ENCODE measurements around the gene USP12.

Gene USP12

DNA sequence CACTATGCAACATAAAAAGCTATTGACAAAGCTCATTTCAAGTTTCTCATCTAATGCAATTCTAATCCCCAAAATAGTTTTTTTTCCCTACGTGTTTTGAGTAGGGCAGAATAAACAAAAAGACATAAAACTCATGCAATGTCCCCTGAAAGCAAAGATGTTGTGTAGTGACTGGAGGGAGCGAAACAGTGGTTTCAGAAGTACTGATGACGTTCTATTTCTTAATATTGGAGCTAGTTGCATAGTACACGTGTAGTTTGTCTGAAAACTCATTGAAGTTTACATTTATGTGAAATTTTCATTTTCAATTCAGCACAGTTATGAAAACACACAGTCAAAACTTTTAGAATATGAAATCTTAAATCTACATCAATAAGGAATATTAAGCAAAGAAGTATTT, 31.6 kb downstream of the USP12 start:
- no peak for DNase-seq (ENCODE audit: low spot score)
- TF ChIP-seq, protein P1, sequence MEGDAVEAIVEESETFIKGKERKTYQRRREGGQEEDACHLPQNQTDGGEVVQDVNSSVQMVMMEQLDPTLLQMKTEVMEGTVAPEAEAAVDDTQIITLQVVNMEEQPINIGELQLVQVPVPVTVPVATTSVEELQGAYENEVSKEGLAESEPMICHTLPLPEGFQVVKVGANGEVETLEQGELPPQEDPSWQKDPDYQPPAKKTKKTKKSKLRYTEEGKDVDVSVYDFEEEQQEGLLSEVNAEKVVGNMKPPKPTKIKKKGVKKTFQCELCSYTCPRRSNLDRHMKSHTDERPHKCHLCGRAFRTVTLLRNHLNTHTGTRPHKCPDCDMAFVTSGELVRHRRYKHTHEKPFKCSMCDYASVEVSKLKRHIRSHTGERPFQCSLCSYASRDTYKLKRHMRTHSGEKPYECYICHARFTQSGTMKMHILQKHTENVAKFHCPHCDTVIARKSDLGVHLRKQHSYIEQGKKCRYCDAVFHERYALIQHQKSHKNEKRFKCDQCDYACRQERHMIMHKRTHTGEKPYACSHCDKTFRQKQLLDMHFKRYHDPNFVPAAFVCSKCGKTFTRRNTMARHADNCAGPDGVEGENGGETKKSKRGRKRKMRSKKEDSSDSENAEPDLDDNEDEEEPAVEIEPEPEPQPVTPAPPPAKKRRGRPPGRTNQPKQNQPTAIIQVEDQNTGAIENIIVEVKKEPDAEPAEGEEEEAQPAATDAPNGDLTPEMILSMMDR (IDR thresholded peaks at IDR 0.05; ENCODE audit: poor library complexity, severe bottlenecking): no peak
- Histone ChIP-seq H3K4me3 (ENCODE audit: severe bottlenecking) (no peak overlapping the region), H3K27me3 (ENCODE audit: insufficient read depth, poor library complexity, severe bottlenecking) (no peaks in the 10 kb centered on the region), H3K9me3 (ENCODE audit: severe bottlenecking) (peaks cover 3% of the 10 kb centered on the region), H3K27ac (ENCODE audit: poor library complexity, severe bottlenecking) (no peak overlapping the region), H3K4me1 (ENCODE audit: insufficient read depth, poor library complexity, severe bottlenecking) (peaks cover 13% of the 10 kb centered on the region), H3K36me3 (ENCODE audit: low read depth) (no peaks in the 10 kb centered on the region)
- no peak for ATAC-seq (ENCODE audit: low read depth)

DNA sequence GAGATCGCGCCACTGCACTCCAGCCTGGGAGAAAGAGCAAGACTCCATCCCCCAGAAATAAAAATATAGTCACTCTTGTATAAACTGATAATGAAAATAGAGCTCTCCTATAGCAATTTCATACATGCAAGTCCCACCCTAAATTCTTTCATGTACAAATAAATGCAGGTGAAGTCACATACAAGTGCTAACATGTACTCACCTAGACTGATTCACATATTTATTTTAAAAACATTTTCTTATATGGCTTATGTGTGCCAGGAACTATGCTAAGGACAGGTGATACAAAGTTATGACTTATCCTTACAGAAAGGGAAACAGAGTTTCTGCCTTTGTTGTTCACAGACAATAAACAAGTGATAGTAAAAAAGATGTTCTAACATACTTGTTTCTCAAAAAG, 32.0 kb downstream of the USP12 start:
- Histone ChIP-seq H3K27me3 (ENCODE audit: insufficient read depth, poor library complexity, severe bottlenecking) (no peaks in the 10 kb centered on the region), H3K4me3 (ENCODE audit: severe bottlenecking) (no peak overlapping the region), H3K27ac (ENCODE audit: poor library complexity, severe bottlenecking) (no peak overlapping the region), H3K36me3 (ENCODE audit: low read depth) (no peaks in the 10 kb centered on the region), H3K4me1 (ENCODE audit: insufficient read depth, poor library complexity, severe bottlenecking) (peaks cover 13% of the 10 kb centered on the region), H3K9me3 (ENCODE audit: severe bottlenecking) (peaks cover 3% of the 10 kb centered on the region)
- ATAC-seq (ENCODE audit: low read depth): peak; percentile 73
- TF ChIP-seq, protein P1 (IDR thresholded peaks at IDR 0.05; ENCODE audit: poor library complexity, severe bottlenecking): no peak
- no peak for DNase-seq (ENCODE audit: low spot score)

DNA sequence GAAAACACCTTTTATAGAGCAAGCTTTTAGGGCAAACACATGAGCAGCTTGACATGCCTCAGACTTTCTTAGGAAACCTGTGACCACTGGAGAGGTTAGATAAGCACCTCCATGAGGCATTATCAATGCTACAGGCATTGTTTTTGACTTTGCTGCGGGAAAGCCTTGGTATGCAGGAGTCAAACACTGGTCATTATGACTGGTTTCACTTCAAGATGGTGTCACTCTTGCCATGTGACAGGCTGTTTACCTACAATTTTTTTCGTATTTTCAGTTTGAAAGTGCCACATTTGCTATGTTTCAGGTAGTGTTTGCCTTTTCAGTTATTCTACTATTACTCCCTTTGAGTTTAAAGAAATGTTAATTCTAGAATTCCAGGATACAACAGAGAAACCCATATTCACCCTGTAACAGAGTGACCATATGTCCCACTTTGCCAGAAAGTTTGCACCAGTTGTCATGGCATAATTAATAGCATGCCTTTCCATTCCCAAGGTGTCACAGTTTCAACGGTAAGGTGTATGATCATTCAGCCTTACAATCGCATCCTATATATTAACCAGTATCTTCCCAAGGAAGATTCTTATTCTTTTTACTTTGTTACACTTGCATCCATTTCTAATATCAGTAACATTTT, 33.0 kb downstream of the USP12 start:
- Histone ChIP-seq H3K9me3 (ENCODE audit: severe bottlenecking) (peaks cover 3% of the 10 kb centered on the region), H3K36me3 (ENCODE audit: low read depth) (no peaks in the 10 kb centered on the region), H3K4me3 (ENCODE audit: severe bottlenecking) (no peak overlapping the region), H3K4me1 (ENCODE audit: insufficient read depth, poor library complexity, severe bottlenecking) (peaks cover 13% of the 10 kb centered on the region), H3K27me3 (ENCODE audit: insufficient read depth, poor library complexity, severe bottlenecking) (no peaks in the 10 kb centered on the region), H3K27ac (ENCODE audit: poor library complexity, severe bottlenecking) (no peak overlapping the region)
- DNase-seq (ENCODE audit: low spot score): no peak
- TF ChIP-seq, protein P1 (IDR thresholded peaks at IDR 0.05; ENCODE audit: poor library complexity, severe bottlenecking): no peak
- no peak for ATAC-seq (ENCODE audit: low read depth)

DNA sequence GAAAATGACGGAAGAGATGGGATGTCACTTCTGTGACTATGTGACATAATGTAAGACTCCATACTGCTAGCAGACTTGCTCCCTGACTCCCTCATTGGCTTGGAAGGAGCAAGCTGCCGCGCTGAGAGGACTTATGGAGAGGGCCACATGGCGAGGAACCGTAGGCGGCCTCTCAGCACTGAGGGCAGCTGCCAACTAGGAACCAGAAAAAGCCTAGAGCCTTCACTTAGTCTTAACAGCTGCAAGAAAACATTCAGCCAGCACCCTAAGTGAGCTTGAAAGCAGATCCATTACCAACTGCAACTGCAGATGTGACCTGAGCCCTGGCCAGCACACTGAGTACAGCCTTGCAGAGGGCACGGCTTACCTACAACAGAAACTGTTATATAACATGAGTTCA, 33.9 kb downstream of the USP12 start:
- TF ChIP-seq, protein P1 (IDR thresholded peaks at IDR 0.05; ENCODE audit: poor library complexity, severe bottlenecking): no peak
- no peak overlapping the region for H3K4me3 ChIP-seq (ENCODE audit: severe bottlenecking)
- H3K4me1 ChIP-seq (ENCODE audit: insufficient read depth, poor library complexity, severe bottlenecking): peaks cover 13% of the 10 kb centered on the region
- peaks cover 3% of the 10 kb centered on the region for H3K9me3 ChIP-seq (ENCODE audit: severe bottlenecking)
- DNase-seq (ENCODE audit: low spot score): no peak
- no peak overlapping the region for H3K27ac ChIP-seq (ENCODE audit: poor library complexity, severe bottlenecking)
- no peaks in the 10 kb centered on the region for H3K36me3 ChIP-seq (ENCODE audit: low read depth)
- no peak for ATAC-seq (ENCODE audit: low read depth)
- H3K27me3 ChIP-seq (ENCODE audit: insufficient read depth, poor library complexity, severe bottlenecking): no peaks in the 10 kb centered on the region

DNA sequence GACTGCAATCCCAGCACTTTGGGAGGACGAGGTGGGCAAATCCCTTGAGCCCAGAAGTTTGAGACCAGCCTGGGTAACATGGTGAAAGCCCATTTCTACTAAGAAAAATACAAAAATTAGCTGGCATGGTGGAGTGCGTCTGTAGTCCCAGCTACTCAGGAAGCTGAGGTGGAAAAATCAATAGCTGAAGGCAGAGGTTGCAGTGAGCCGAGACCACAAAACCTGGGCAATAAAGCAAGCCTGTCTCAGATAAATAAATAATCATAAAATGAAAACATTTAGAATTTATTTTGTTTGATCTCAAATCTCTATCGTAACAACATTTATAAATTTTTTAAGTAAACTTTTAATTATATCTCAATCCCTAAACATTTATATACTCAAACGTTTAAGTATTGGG, 36.6 kb downstream of the USP12 start:
- TF ChIP-seq, protein P1 (IDR thresholded peaks at IDR 0.05; ENCODE audit: poor library complexity, severe bottlenecking): no peak
- Histone ChIP-seq H3K4me3 (ENCODE audit: severe bottlenecking) (no peak overlapping the region), H3K9me3 (ENCODE audit: severe bottlenecking) (no peaks in the 10 kb centered on the region), H3K36me3 (ENCODE audit: low read depth) (no peaks in the 10 kb centered on the region), H3K27me3 (ENCODE audit: insufficient read depth, poor library complexity, severe bottlenecking) (no peaks in the 10 kb centered on the region), H3K27ac (ENCODE audit: poor library complexity, severe bottlenecking) (no peak overlapping the region), H3K4me1 (ENCODE audit: insufficient read depth, poor library complexity, severe bottlenecking) (peaks cover 23% of the 10 kb centered on the region)
- DNase-seq (ENCODE audit: low spot score): no peak
- no peak for ATAC-seq (ENCODE audit: low read depth)

Data from RWPE2 (cell line).